Ovary (tissue), 9 donors: ENCODE measurements around the gene SPAAR. TPM values are rescaled to one million over a fixed set of nuclear protein-coding genes. Genes with fewer than 3 reads are reported as not detected.
A peak's percentile ranks its signal among the peaks of the same experiment; 100 is the strongest.
"Not testable (repeated sequence)": the region's sequence is repeated elsewhere in the genome, so short reads cannot be mapped to it uniquely, and the experiment has no call there.

Experiments
- DNase-seq, 5 donors: peaks; one replicate each; pipeline ENCODE4 v3.0.0-alpha.2; 2019 to 2020
- H3K27ac ChIP-seq, 2 donors: fragments of 200-600 bp; one replicate each; pipeline versions ENCODE4 v1.5.1 to v1.8.0; 2019 to 2022
- H3K27me3 ChIP-seq: fragments of 200-600 bp; one replicate; pipeline ENCODE4 v1.8.0; 2022
- H3K36me3 ChIP-seq: fragments of 200-600 bp; sonication (generic); one replicate; pipeline ENCODE4 v1.5.1; 2019
- H3K4me1 ChIP-seq: one replicate; pipeline ENCODE4 v1.8.1; 2013; ENCODE audit warnings: mild to moderate bottlenecking, moderate library complexity; ENCODE audit not compliant: insufficient read depth
- H3K4me3 ChIP-seq: fragments of 200-600 bp; sonication (generic); one replicate; pipeline ENCODE4 v1.5.1; 2017
- H3K9me3 ChIP-seq, 2 donors: fragments of 200-600 bp in 1 of 2; sonication (generic) in 1 of 2; one replicate each; pipeline versions ENCODE4 v1.5.1 to v1.8.1; 2013 to 2019; ENCODE audit warnings: mild to moderate bottlenecking in 1 of 2, moderate library complexity in 1 of 2
- EP300 ChIP-seq: sonication (generic); formaldehyde crosslinking; IDR thresholded peaks from one replicate; pipeline ENCODE4 v1.6.1; 2017; ENCODE audit warnings: antibody characterized with exemption
- POLR2A ChIP-seq: fragments of 450-650 bp; IDR thresholded peaks from one replicate; pipeline ENCODE4 v1.6.1; 2017; ENCODE audit warnings: antibody characterized with exemption, mild to moderate bottlenecking, moderate library complexity
- WGBS, 3 donors: extraction: QIAGEN DNeasy Blood & Tissue Kit in 1 of 3; methylation state at CpG; one replicate each; pipeline versions ENCODE4 v1.1.5 to v1.1.7; 2013 to 2017; 5-methylcytosine and 5-hydroxymethylcytosine counted together
- intact Hi-C, 4 donors: fragments of 100-400 bp; cut with DNase I; formaldehyde crosslinking; loops; one replicate each; pipeline versions ENCODE4 v1.11.0 to v1.15.1; 2022 to 2023
- polyA plus RNA-seq, 2 donors: library from polyadenylated mRNA; stranded (reverse); fragments of 200-250 nt in 1 of 2; fragments of 350-450 nt in 1 of 2; fragmentation: Illumina TruSeq in 1 of 2; extraction: RNeasy Lipid Tissue Mini Kit (QIAGEN cat#74804) in 1 of 2; gene quantifications; one replicate each; pipeline ENCODE4 v1.2.3, GENCODE V29; 2013 to 2014
- total RNA-seq, 7 donors: library from RNA; depleted of rRNA in 2 of 7; stranded (reverse); fragments of >200 nt in 2 of 7; fragmentation: NEBNext Ultra II Directional in 3 of 7; extraction: Animal tissue kit (Norgen Biotek cat#: 25700) in 3 of 7; gene quantifications; one replicate each; pipeline versions ENCODE4 v1.1.0 to v1.2.4, GENCODE V29; 2016 to 2023
- TF ChIP-seq, protein P1 (sequence below), 3 donors: fragments of 450-650 bp in 2 of 3; fragments of 200-600 bp in 1 of 3; IDR thresholded peaks; one replicate each; pipeline versions ENCODE4 v1.5.1 to v1.8.0; 2016 to 2022; ENCODE audit warnings: antibody characterized with exemption in 3 of 3, mild to moderate bottlenecking in 1 of 3
- donor health status: DM: no; HTN: no; CAD: no; lungs with moderate emphysema.
- donor health status: DM: no; HTN: no; CAD: no.
- donor health status: Bipolar disorder and iron deficiency.
- donor health status: DM: yes; HTN: yes; CAD: no.
- donor health status: DM: no; HTN: no; CAD: no.
- donor health status: DM: yes; HTN: yes; CAD: no.

SPAAR gene
- total and polyA plus RNA-seq, 9 donors: 0.33 to 5.4 (median 2.0) TPM

- no peak for DNase-seq
- no peaks in the 10 kb centered on the region for H3K9me3 ChIP-seq
- TF ChIP-seq, protein P1, sequence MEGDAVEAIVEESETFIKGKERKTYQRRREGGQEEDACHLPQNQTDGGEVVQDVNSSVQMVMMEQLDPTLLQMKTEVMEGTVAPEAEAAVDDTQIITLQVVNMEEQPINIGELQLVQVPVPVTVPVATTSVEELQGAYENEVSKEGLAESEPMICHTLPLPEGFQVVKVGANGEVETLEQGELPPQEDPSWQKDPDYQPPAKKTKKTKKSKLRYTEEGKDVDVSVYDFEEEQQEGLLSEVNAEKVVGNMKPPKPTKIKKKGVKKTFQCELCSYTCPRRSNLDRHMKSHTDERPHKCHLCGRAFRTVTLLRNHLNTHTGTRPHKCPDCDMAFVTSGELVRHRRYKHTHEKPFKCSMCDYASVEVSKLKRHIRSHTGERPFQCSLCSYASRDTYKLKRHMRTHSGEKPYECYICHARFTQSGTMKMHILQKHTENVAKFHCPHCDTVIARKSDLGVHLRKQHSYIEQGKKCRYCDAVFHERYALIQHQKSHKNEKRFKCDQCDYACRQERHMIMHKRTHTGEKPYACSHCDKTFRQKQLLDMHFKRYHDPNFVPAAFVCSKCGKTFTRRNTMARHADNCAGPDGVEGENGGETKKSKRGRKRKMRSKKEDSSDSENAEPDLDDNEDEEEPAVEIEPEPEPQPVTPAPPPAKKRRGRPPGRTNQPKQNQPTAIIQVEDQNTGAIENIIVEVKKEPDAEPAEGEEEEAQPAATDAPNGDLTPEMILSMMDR (IDR thresholded peaks at IDR 0.05): no peak
- TF ChIP-seq EP300 (no peak), POLR2A (no peak)
- H3K27me3 ChIP-seq: no peaks in the 10 kb centered on the region
- intact Hi-C loops: no loop called here
- no peak overlapping the region for H3K27ac ChIP-seq
- H3K4me3 ChIP-seq: no peak overlapping the region
- WGBS, 3 donors: 60 to 72% (median 71%) methylated on average over 14 of the region's 14 CpGs
- H3K4me1 ChIP-seq: peaks cover 37% of the 10 kb centered on the region
- H3K36me3 ChIP-seq: no peaks in the 10 kb centered on the region
Observed at GRCh38 chr9:35910613-35911359, 1.5 kb downstream of the SPAAR start.

- Histone ChIP-seq H3K4me1 (peaks cover 28% of the 10 kb centered on the region), H3K9me3 (no peaks in the 10 kb centered on the region), H3K27ac (no peak overlapping the region), H3K27me3 (no peaks in the 10 kb centered on the region), H3K4me3 (no peak overlapping the region), H3K36me3 (no peaks in the 10 kb centered on the region)
- no peak for DNase-seq
- 80 to 86% (median 86%) methylated on average over 10 of the region's 10 CpGs for WGBS, 3 donors
- intact Hi-C loops: no loop called here
- TF ChIP-seq, protein P1 (IDR thresholded peaks at IDR 0.05): no peak
- TF ChIP-seq POLR2A: no peak
- no peak for TF ChIP-seq EP300
Observed at GRCh38 chr9:35911690-35912089, 2.4 kb downstream of the SPAAR start.

- no peaks in the 10 kb centered on the region for H3K27me3 ChIP-seq
- H3K4me3 ChIP-seq: no peak overlapping the region
- DNase-seq: no peak
- H3K27ac ChIP-seq: no peak overlapping the region
- TF ChIP-seq, protein P1 (IDR thresholded peaks at IDR 0.05): no peak
- TF ChIP-seq EP300 (no peak), POLR2A (no peak)
- no peaks in the 10 kb centered on the region for H3K9me3 ChIP-seq
- WGBS, 3 donors: 76 to 80% (median 78%) methylated on average over 10 of the region's 10 CpGs
- peaks cover 19% of the 10 kb centered on the region for H3K4me1 ChIP-seq
- no peaks in the 10 kb centered on the region for H3K36me3 ChIP-seq
- intact Hi-C loops: no loop called here
Observed at GRCh38 chr9:35912791-35913400, 3.6 kb downstream of the SPAAR start.

GRCh38 chr9:35913429-35913828, 4.1 kb downstream of the SPAAR start:
- intact Hi-C loops, H3K27me3 ChIP-seq, H3K4me3 ChIP-seq, H3K9me3 ChIP-seq, H3K27ac ChIP-seq, DNase-seq, H3K36me3 ChIP-seq: not testable (repeated sequence)
- peaks cover 17% of the 10 kb centered on the region for H3K4me1 ChIP-seq

- Histone ChIP-seq H3K4me3 (no peak overlapping the region), H3K27ac (no peak overlapping the region), H3K9me3 (no peaks in the 10 kb centered on the region), H3K27me3 (no peaks in the 10 kb centered on the region), H3K4me1 (peaks cover 9% of the 10 kb centered on the region), H3K36me3 (no peaks in the 10 kb centered on the region)
- intact Hi-C loops: no loop called here
- no peak for TF ChIP-seq EP300
- TF ChIP-seq POLR2A: no peak
- TF ChIP-seq, protein P1 (IDR thresholded peaks at IDR 0.05): no peak
- WGBS, 3 donors: 20 to 25% (median 23%) methylated on average over 9 of the region's 9 CpGs
- DNase-seq: peak in 4 of 5 donors; percentile 37 to 57 (median 44)
Observed at GRCh38 chr9:35914301-35914807, 5.1 kb downstream of the SPAAR start.
